B cell (primary cell): ENCODE results near the gene ERBB4. TPM values are rescaled to one million over a fixed set of nuclear protein-coding genes. Genes with fewer than 3 reads are reported as not detected.

Experiments used
- ATAC-seq: fragments of 200-7000 bp; cut with Tn5 transposase; one replicate; pipeline ENCODE4 v1.10.0; 2021; ENCODE audit warnings: low read depth, mild to moderate bottlenecking, moderate number of reproducible peaks, moderate library complexity
- CTCF ChIA-PET: fragments of 350-600 bp; sonication (Branson Sonifier 250); formaldehyde crosslinking; loops from one replicate; lab custom pipeline; 2021; ENCODE audit warnings: antibody characterized with exemption, inconsistent platforms; lab: Charles Lee
- POLR2A ChIA-PET: fragments of 350-600 bp; sonication (Branson Sonifier 250); formaldehyde crosslinking; loops from one replicate; lab custom pipeline; 2021; ENCODE audit warnings: antibody characterized with exemption; lab: Charles Lee
- DNase-seq: peaks from one replicate; pipeline ENCODE4 v3.0.0; 2013
- H2AFZ ChIP-seq: 2 replicates; pipeline ENCODE4 v1.6.1; 2012; ENCODE audit warnings: mild to moderate bottlenecking, low read depth, low read length; ENCODE audit not compliant: insufficient read depth, poor library complexity, severe bottlenecking
- H3K27ac ChIP-seq, 2 donors: 1 replicate in 1 of 2; 2 replicates in 1 of 2; pipeline ENCODE4 v1.5.1; 2012 to 2013; ENCODE audit warnings: low read length in 2 of 2, mild to moderate bottlenecking in 2 of 2, moderate library complexity in 1 of 2
- H3K27me3 ChIP-seq, 4 experiments: fragments of 200-600 bp in 1 of 4; sonication (generic) in 1 of 4; replicated peaks in 1 of 4; 1 replicate in 2 of 4; 2 replicates in 2 of 4; pipeline versions ENCODE4 v1.6.1 to v1.7.0; 2013 to 2016; ENCODE audit warnings: low read length in 3 of 4, mild to moderate bottlenecking in 2 of 4, mixed read lengths in 1 of 4, moderate library complexity in 1 of 4; ENCODE audit not compliant: insufficient read depth in 4 of 4, control insufficient read depth in 3 of 4; ENCODE audit errors: control extremely low read depth in 1 of 4
- H3K36me3 ChIP-seq, 2 experiments: replicated peaks in 1 of 2; 1 replicate in 1 of 2; 2 replicates in 1 of 2; pipeline versions ENCODE4 v1.6.1 to v1.7.1; 2013; ENCODE audit warnings: low read length in 1 of 2; ENCODE audit not compliant: insufficient read depth in 2 of 2, control insufficient read depth in 1 of 2; ENCODE audit errors: control extremely low read depth in 1 of 2, extremely low read depth in 1 of 2
- H3K4me1 ChIP-seq, 2 donors: fragments of 200-600 bp in 1 of 2; sonication (generic) in 1 of 2; 1 replicate in 1 of 2; 2 replicates in 1 of 2; pipeline versions ENCODE4 v1.5.1 to v1.6.1; 2013 to 2017; ENCODE audit warnings: low read length in 2 of 2; ENCODE audit not compliant: control insufficient read depth in 2 of 2, insufficient read depth in 2 of 2
- H3K4me2 ChIP-seq: replicated peaks from 2 replicates; pipeline ENCODE3; 2012; ENCODE audit warnings: mild to moderate bottlenecking, low read depth, low read length; ENCODE audit not compliant: poor library complexity, severe bottlenecking
- H3K4me3 ChIP-seq, 5 experiments: fragments of 200-600 bp in 1 of 5; sonication (generic) in 1 of 5; 1 replicate in 3 of 5; 2 replicates in 2 of 5; pipeline versions ENCODE4 v1.5.1 to v1.7.0; 2011 to 2016; ENCODE audit warnings: low read length in 4 of 5, mild to moderate bottlenecking in 4 of 5, low read depth in 2 of 5, control low read depth in 1 of 5, moderate library complexity in 1 of 5; ENCODE audit not compliant: insufficient read depth in 1 of 5; ENCODE audit errors: control extremely low read depth in 1 of 5, extremely low read depth in 1 of 5
- H3K79me2 ChIP-seq: fragments of 200-600 bp; sonication (generic); one replicate; pipeline ENCODE4 v1.6.0; 2016; ENCODE audit warnings: low read length; ENCODE audit not compliant: control insufficient read depth, insufficient read depth
- H3K9ac ChIP-seq: fragments of 200-600 bp; sonication (generic); 2 replicates; pipeline ENCODE4 v1.6.1; 2017; ENCODE audit warnings: mild to moderate bottlenecking, low read length, moderate library complexity
- H3K9me3 ChIP-seq, 3 donors: one replicate each; pipeline versions ENCODE4 v1.6.1 to v1.7.1; 2013; ENCODE audit warnings: low read length in 2 of 3; ENCODE audit not compliant: control insufficient read depth in 2 of 3, insufficient read depth in 1 of 3; ENCODE audit errors: control extremely low read depth in 1 of 3
- H4K20me1 ChIP-seq: 2 replicates; pipeline ENCODE4 v1.6.0; 2012; ENCODE audit warnings: mild to moderate bottlenecking, low read length; ENCODE audit not compliant: insufficient read depth, control insufficient read depth, poor library complexity, severe bottlenecking
- H3K27ac Mint-ChIP-seq: one replicate; pipeline ENCODE4 v1.8.0; 2021; ENCODE audit warnings: mixed read lengths
- H3K27me3 Mint-ChIP-seq: one replicate; pipeline ENCODE4 v1.8.0; 2021; ENCODE audit warnings: mixed read lengths
- H3K4me1 Mint-ChIP-seq: one replicate; pipeline ENCODE4 v1.8.0; 2021; ENCODE audit warnings: mixed read lengths
- H3K4me3 Mint-ChIP-seq: one replicate; pipeline ENCODE4 v1.8.0; 2021; ENCODE audit warnings: mixed read lengths
- H3K9me3 Mint-ChIP-seq: one replicate; pipeline ENCODE4 v1.8.0; 2022; ENCODE audit warnings: mixed read lengths; ENCODE audit not compliant: insufficient read depth
- EZH2 ChIP-seq: IDR thresholded peaks from 2 replicates; pipeline ENCODE4 v1.6.1; 2012; ENCODE audit warnings: borderline replicate concordance, low read depth, mild to moderate bottlenecking, moderate library complexity, low read length; ENCODE audit not compliant: insufficient read depth, poor library complexity, severe bottlenecking
- WGBS: methylation state at CpG from one replicate; pipeline ENCODE4 v1.1.5; 2013; ENCODE audit warnings: missing lambda C conversion rate; ENCODE audit not compliant: insufficient coverage; 5-methylcytosine and 5-hydroxymethylcytosine counted together
- intact Hi-C: fragments of 100-400 bp; cut with micrococcal nuclease; formaldehyde crosslinking; loops from one replicate; pipeline ENCODE4 v1.10.0; 2022
- polyA plus RNA-seq: library from polyadenylated mRNA; depleted of rRNA; stranded (reverse); fragments of >200 nt; gene quantifications from 2 replicates; pipeline ENCODE4 v1.2.3, GENCODE V29; 2012
- total RNA-seq, 2 donors: library from RNA; stranded (reverse); fragments of 120-200 nt in 1 of 2; gene quantifications; 1 replicate in 1 of 2; 2 replicates in 1 of 2; pipeline versions ENCODE4 v1.2.3 to v1.2.4, GENCODE V29; 2013 to 2022
- TF ChIP-seq, protein P1 (sequence below): fragments of 200-600 bp; IDR thresholded peaks from one replicate; pipeline ENCODE4 v1.8.0; 2022; ENCODE audit warnings: antibody characterized with exemption, mild to moderate bottlenecking

ERBB4 gene
- total and polyA plus RNA-seq, 2 donors (not counting 1 experiment from before 2014, with no cell fraction given) = not detected

- H3K4me3 ChIP-seq = no peak overlapping the region
- H3K9me3 ChIP-seq = peaks cover 0 to 3% (median 0%) of the 10 kb centered on the region in 3 donors
- peaks cover 0 to 2% (median 0%) of the 10 kb centered on the region in 4 experiments for H3K27me3 ChIP-seq
- no peaks in the 10 kb centered on the region for H3K4me1 ChIP-seq
- ChIA-PET POLR2A (no interaction called here), CTCF (no interaction called here)
- no CpG with 5 or more reads among the region's 1 CpG for WGBS
- H4K20me1 ChIP-seq = no peaks in the 10 kb centered on the region
- Mint-ChIP-seq H3K9me3 (no peaks in the 10 kb centered on the region), H3K4me3 (no peak overlapping the region), H3K4me1 (no peaks in the 10 kb centered on the region), H3K27me3 (peaks cover 10% of the 10 kb centered on the region), H3K27ac (no peak overlapping the region)
- H3K9ac ChIP-seq = no peak overlapping the region
- TF ChIP-seq EZH2 = no peak
- TF ChIP-seq, protein P1, sequence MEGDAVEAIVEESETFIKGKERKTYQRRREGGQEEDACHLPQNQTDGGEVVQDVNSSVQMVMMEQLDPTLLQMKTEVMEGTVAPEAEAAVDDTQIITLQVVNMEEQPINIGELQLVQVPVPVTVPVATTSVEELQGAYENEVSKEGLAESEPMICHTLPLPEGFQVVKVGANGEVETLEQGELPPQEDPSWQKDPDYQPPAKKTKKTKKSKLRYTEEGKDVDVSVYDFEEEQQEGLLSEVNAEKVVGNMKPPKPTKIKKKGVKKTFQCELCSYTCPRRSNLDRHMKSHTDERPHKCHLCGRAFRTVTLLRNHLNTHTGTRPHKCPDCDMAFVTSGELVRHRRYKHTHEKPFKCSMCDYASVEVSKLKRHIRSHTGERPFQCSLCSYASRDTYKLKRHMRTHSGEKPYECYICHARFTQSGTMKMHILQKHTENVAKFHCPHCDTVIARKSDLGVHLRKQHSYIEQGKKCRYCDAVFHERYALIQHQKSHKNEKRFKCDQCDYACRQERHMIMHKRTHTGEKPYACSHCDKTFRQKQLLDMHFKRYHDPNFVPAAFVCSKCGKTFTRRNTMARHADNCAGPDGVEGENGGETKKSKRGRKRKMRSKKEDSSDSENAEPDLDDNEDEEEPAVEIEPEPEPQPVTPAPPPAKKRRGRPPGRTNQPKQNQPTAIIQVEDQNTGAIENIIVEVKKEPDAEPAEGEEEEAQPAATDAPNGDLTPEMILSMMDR = no peak
- no peak overlapping the region for H3K27ac ChIP-seq
- DNase-seq (no peak), ATAC-seq (no peak)
- H3K4me2 ChIP-seq = no peak overlapping the region
- H3K36me3 ChIP-seq = no peaks in the 10 kb centered on the region
- intact Hi-C loops = no loop called here
- H3K79me2 ChIP-seq = no peaks in the 10 kb centered on the region
- no peak overlapping the region for H2AFZ ChIP-seq
These were observed 8.1 kb upstream of the ERBB4 start for GRCh38 chr2:212546669-212547068.

GRCh38 chr2:212540341-212540740 lies 1.7 kb upstream of the ERBB4 start:
- POLR2A ChIA-PET = no interaction called here
- intact Hi-C loops = no loop called here
- CTCF ChIA-PET = no interaction called here
- Mint-ChIP-seq H3K4me3 (no peak overlapping the region), H3K27me3 (peaks cover 51% of the 10 kb centered on the region), H3K27ac (no peak overlapping the region), H3K9me3 (no peaks in the 10 kb centered on the region), H3K4me1 (peaks cover 12% of the 10 kb centered on the region)
- Histone ChIP-seq H3K36me3 (no peaks in the 10 kb centered on the region), H3K79me2 (no peaks in the 10 kb centered on the region), H3K4me3 (no peak overlapping the region), H3K4me2 (no peak overlapping the region), H3K4me1 (peaks cover 18 to 30% of the 10 kb centered on the region in 2 donors), H3K9me3 (peaks cover 0 to 3% (median 0%) of the 10 kb centered on the region in 3 donors), H3K9ac (no peak overlapping the region), H2AFZ (no peak overlapping the region), H4K20me1 (no peaks in the 10 kb centered on the region), H3K27ac (no peak overlapping the region), H3K27me3 (peaks cover 0 to 27% (median 23%) of the 10 kb centered on the region in 4 experiments)
- DNase-seq (no peak), ATAC-seq (no peak)
- WGBS = 77% methylated on average over 4 of the region's 4 CpGs
- TF ChIP-seq, protein P1 = no peak
- no peak for TF ChIP-seq EZH2
